WTC11 (cell line): ENCODE measurements around the gene MEF2D. TPM values are rescaled to one million over a fixed set of nuclear protein-coding genes. Genes with fewer than 3 reads are reported as not detected.

Experiments
- ATAC-seq: fragments of 200-7000 bp; cut with Tn5 transposase; 2 replicates; pipeline ENCODE4 v1.10.0; 2021; ENCODE audit warnings: mild to moderate bottlenecking, moderate library complexity
- CTCF ChIA-PET: fragments of 300-600 bp; sonication (Branson Sonifier 250); formaldehyde crosslinking; loops from one replicate; lab custom pipeline; 2021; ENCODE audit warnings: antibody characterized with exemption; lab: Charles Lee
- POLR2A ChIA-PET: fragments of 350-600 bp; sonication (Branson Sonifier 250); formaldehyde crosslinking; loops from one replicate; lab custom pipeline; 2021; ENCODE audit warnings: antibody characterized with exemption; lab: Charles Lee
- DNase-seq: peaks from one replicate; pipeline ENCODE4 v3.0.0; 2021; ENCODE audit warnings: low spot score
- H3K27ac Mint-ChIP-seq: 2 replicates; pipeline ENCODE4 v1.8.0; 2021; ENCODE audit warnings: mixed read lengths
- H3K27me3 Mint-ChIP-seq: 2 replicates; pipeline ENCODE4 v1.8.0; 2021; ENCODE audit warnings: low read depth, mild to moderate bottlenecking, moderate library complexity, mixed read lengths
- H3K36me3 Mint-ChIP-seq: 2 replicates; pipeline ENCODE4 v1.8.0; 2021; ENCODE audit warnings: mixed read lengths
- H3K4me1 Mint-ChIP-seq: 2 replicates; pipeline ENCODE4 v1.8.0; 2022; ENCODE audit warnings: mixed read lengths
- H3K4me3 Mint-ChIP-seq: 2 replicates; pipeline ENCODE4 v1.8.0; 2021; ENCODE audit warnings: mild to moderate bottlenecking, moderate library complexity, mixed read lengths
- H3K9me3 Mint-ChIP-seq: 2 replicates; pipeline ENCODE4 v1.8.0; 2021; ENCODE audit warnings: mixed read lengths
- FOXP1 ChIP-seq: sonication (generic); formaldehyde crosslinking; IDR thresholded peaks from 2 replicates; pipeline ENCODE4 v1.8.0; 2022; ENCODE audit warnings: missing genetic modification reagents, mild to moderate bottlenecking, moderate library complexity, borderline replicate concordance
- GRHL2 ChIP-seq: fragments of 250-450 bp; sonication (Bioruptor Pico); IDR thresholded peaks from 2 replicates; pipeline ENCODE4 v1.8.0; 2022; ENCODE audit warnings: mild to moderate bottlenecking, moderate library complexity; ENCODE audit not compliant: insufficient replicate concordance, severe bottlenecking
- MXD4 ChIP-seq: fragments of 250-450 bp; sonication (Bioruptor Pico); IDR thresholded peaks from 2 replicates; pipeline ENCODE4 v1.8.0; 2021; ENCODE audit warnings: mild to moderate bottlenecking, moderate library complexity, borderline replicate concordance
- NFATC4 ChIP-seq: fragments of 250-450 bp; sonication (Bioruptor Pico); IDR thresholded peaks from 2 replicates; pipeline ENCODE4 v1.9.0; 2021; ENCODE audit warnings: mild to moderate bottlenecking
- NFE2L1 ChIP-seq: sonication (generic); formaldehyde crosslinking; IDR thresholded peaks from 2 replicates; pipeline ENCODE4 v1.8.1; 2023; ENCODE audit warnings: missing genetic modification reagents
- NR3C1 ChIP-seq: sonication (generic); formaldehyde crosslinking; conservative IDR thresholded peaks from 2 replicates; pipeline ENCODE4 v1.8.1; 2023; ENCODE audit warnings: low read depth, mild to moderate bottlenecking, missing genetic modification reagents
- SMAD3 ChIP-seq: sonication (generic); formaldehyde crosslinking; IDR thresholded peaks from 2 replicates; pipeline ENCODE4 v1.8.0; 2022; ENCODE audit warnings: missing genetic modification reagents, mild to moderate bottlenecking, borderline replicate concordance
- TEAD1 ChIP-seq: sonication (generic); formaldehyde crosslinking; IDR thresholded peaks from 2 replicates; pipeline ENCODE4 v1.8.0; 2022; ENCODE audit warnings: mild to moderate bottlenecking, missing genetic modification reagents
- TP53 ChIP-seq: sonication (generic); formaldehyde crosslinking; IDR thresholded peaks from 2 replicates; pipeline ENCODE4 v1.8.1; 2023; ENCODE audit warnings: mild to moderate bottlenecking, missing genetic modification reagents
- ZNF219 ChIP-seq: sonication (generic); formaldehyde crosslinking; IDR thresholded peaks from 2 replicates; pipeline ENCODE4 v1.8.0; 2023; ENCODE audit warnings: missing genetic modification reagents, mild to moderate bottlenecking, borderline replicate concordance
- ZSCAN18 ChIP-seq: fragments of 250-450 bp; sonication (Bioruptor Pico); IDR thresholded peaks from 2 replicates; pipeline ENCODE4 v2.1.2; 2022; ENCODE audit warnings: mild to moderate bottlenecking, moderate library complexity
- total RNA-seq: library from RNA; stranded (reverse); gene quantifications from 3 replicates; pipeline ENCODE4 v1.2.3, GENCODE V29; 2021
- TF ChIP-seq, protein P1 (sequence below): sonication (generic); formaldehyde crosslinking; IDR thresholded peaks from 2 replicates; pipeline ENCODE4 v1.8.0; 2022; ENCODE audit warnings: missing genetic modification reagents
- TF ChIP-seq, protein P2 (sequence below): fragments of 250-450 bp; sonication (Bioruptor Pico); IDR thresholded peaks from 2 replicates; pipeline ENCODE4 v1.8.0; 2021; ENCODE audit warnings: mild to moderate bottlenecking
- TF ChIP-seq, protein P3 (sequence below): sonication (generic); formaldehyde crosslinking; IDR thresholded peaks from 2 replicates; pipeline ENCODE4 v1.8.1; 2023; ENCODE audit warnings: mild to moderate bottlenecking, missing genetic modification reagents, moderate library complexity
- TF ChIP-seq, protein P4 (sequence below): fragments of 250-450 bp; sonication (Bioruptor Pico); IDR thresholded peaks from 2 replicates; pipeline ENCODE4 v1.9.0; 2021; ENCODE audit warnings: mild to moderate bottlenecking, borderline replicate concordance
- TF ChIP-seq, protein P5 (sequence below): sonication (generic); formaldehyde crosslinking; conservative IDR thresholded peaks from 2 replicates; pipeline ENCODE4 v1.8.1; 2022; ENCODE audit warnings: mild to moderate bottlenecking, missing genetic modification reagents
- TF ChIP-seq, protein P6 (sequence below): sonication (generic); formaldehyde crosslinking; IDR thresholded peaks from 2 replicates; pipeline ENCODE4 v1.8.1; 2022; ENCODE audit warnings: mild to moderate bottlenecking, moderate library complexity, missing genetic modification reagents
- TF ChIP-seq, protein P7 (sequence below): sonication (generic); formaldehyde crosslinking; IDR thresholded peaks from 2 replicates; pipeline ENCODE4 v1.8.0; 2022; ENCODE audit warnings: mild to moderate bottlenecking, missing genetic modification reagents

Gene MEF2D
- total RNA-seq, 1 experiment from 2014 or later: 24.1 TPM

DNA sequence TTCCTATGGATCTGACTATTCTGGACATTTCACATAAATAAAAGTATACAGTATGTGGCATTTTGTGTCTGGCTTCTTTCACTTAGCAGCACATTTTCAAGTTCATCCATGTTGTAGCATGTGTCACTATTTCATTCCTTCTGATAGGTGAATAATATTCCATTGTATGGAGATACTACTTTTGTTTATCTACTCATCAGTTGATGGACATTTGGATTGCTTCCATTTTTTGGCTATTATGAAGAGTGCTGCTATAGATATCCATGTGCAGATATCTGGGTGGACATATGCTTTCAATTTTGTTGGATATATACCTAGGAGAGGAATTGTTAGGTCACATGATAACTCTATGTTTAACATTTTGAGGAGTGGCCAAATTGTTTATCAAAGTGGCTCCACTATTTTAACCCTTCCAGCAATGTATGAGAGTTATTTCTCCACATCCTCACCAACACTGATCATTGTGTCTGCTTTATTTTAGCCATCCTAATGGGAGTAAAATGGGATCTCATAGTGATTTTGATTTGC lies 21.9 kb upstream of the MEF2D start:
- no peak overlapping the region for H3K4me3 Mint-ChIP-seq
- H3K4me1 Mint-ChIP-seq: peaks cover 23% of the 10 kb centered on the region
- peaks cover 7% of the 10 kb centered on the region for H3K36me3 Mint-ChIP-seq
- ATAC-seq (no peak), DNase-seq (no peak)
- H3K27ac Mint-ChIP-seq: no peak overlapping the region
- no peaks in the 10 kb centered on the region for H3K9me3 Mint-ChIP-seq
- 0 out of 2 replicates have a peak, but pooled peaks cover 4% of the 10 kb centered on the region for H3K27me3 Mint-ChIP-seq
- CTCF ChIA-PET: interaction anchor here (3.6 kb wide), 1 partner anchor 42 kb away, joined by 17 read pairs; no protein-coding TSS in a partner anchor
- POLR2A ChIA-PET: no interaction called here
- TF ChIP-seq, protein P1, sequence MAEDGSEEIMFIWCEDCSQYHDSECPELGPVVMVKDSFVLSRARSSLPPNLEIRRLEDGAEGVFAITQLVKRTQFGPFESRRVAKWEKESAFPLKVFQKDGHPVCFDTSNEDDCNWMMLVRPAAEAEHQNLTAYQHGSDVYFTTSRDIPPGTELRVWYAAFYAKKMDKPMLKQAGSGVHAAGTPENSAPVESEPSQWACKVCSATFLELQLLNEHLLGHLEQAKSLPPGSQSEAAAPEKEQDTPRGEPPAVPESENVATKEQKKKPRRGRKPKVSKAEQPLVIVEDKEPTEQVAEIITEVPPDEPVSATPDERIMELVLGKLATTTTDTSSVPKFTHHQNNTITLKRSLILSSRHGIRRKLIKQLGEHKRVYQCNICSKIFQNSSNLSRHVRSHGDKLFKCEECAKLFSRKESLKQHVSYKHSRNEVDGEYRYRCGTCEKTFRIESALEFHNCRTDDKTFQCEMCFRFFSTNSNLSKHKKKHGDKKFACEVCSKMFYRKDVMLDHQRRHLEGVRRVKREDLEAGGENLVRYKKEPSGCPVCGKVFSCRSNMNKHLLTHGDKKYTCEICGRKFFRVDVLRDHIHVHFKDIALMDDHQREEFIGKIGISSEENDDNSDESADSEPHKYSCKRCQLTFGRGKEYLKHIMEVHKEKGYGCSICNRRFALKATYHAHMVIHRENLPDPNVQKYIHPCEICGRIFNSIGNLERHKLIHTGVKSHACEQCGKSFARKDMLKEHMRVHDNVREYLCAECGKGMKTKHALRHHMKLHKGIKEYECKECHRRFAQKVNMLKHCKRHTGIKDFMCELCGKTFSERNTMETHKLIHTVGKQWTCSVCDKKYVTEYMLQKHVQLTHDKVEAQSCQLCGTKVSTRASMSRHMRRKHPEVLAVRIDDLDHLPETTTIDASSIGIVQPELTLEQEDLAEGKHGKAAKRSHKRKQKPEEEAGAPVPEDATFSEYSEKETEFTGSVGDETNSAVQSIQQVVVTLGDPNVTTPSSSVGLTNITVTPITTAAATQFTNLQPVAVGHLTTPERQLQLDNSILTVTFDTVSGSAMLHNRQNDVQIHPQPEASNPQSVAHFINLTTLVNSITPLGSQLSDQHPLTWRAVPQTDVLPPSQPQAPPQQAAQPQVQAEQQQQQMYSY (CRISPR knock-in tag): no peak
- TF ChIP-seq GRHL2 (CRISPR knock-in tag) (no peak), ZNF219 (CRISPR knock-in tag) (no peak), MXD4 (no peak), TEAD1 (no peak), NR3C1 (CRISPR knock-in tag) (no peak)
- TF ChIP-seq, protein P2, sequence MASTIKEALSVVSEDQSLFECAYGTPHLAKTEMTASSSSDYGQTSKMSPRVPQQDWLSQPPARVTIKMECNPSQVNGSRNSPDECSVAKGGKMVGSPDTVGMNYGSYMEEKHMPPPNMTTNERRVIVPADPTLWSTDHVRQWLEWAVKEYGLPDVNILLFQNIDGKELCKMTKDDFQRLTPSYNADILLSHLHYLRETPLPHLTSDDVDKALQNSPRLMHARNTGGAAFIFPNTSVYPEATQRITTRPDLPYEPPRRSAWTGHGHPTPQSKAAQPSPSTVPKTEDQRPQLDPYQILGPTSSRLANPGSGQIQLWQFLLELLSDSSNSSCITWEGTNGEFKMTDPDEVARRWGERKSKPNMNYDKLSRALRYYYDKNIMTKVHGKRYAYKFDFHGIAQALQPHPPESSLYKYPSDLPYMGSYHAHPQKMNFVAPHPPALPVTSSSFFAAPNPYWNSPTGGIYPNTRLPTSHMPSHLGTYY (CRISPR knock-in tag): no peak
- TF ChIP-seq, protein P3, sequence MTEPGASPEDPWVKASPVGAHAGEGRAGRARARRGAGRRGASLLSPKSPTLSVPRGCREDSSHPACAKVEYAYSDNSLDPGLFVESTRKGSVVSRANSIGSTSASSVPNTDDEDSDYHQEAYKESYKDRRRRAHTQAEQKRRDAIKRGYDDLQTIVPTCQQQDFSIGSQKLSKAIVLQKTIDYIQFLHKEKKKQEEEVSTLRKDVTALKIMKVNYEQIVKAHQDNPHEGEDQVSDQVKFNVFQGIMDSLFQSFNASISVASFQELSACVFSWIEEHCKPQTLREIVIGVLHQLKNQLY (CRISPR knock-in tag): no peak
- TF ChIP-seq, protein P4, sequence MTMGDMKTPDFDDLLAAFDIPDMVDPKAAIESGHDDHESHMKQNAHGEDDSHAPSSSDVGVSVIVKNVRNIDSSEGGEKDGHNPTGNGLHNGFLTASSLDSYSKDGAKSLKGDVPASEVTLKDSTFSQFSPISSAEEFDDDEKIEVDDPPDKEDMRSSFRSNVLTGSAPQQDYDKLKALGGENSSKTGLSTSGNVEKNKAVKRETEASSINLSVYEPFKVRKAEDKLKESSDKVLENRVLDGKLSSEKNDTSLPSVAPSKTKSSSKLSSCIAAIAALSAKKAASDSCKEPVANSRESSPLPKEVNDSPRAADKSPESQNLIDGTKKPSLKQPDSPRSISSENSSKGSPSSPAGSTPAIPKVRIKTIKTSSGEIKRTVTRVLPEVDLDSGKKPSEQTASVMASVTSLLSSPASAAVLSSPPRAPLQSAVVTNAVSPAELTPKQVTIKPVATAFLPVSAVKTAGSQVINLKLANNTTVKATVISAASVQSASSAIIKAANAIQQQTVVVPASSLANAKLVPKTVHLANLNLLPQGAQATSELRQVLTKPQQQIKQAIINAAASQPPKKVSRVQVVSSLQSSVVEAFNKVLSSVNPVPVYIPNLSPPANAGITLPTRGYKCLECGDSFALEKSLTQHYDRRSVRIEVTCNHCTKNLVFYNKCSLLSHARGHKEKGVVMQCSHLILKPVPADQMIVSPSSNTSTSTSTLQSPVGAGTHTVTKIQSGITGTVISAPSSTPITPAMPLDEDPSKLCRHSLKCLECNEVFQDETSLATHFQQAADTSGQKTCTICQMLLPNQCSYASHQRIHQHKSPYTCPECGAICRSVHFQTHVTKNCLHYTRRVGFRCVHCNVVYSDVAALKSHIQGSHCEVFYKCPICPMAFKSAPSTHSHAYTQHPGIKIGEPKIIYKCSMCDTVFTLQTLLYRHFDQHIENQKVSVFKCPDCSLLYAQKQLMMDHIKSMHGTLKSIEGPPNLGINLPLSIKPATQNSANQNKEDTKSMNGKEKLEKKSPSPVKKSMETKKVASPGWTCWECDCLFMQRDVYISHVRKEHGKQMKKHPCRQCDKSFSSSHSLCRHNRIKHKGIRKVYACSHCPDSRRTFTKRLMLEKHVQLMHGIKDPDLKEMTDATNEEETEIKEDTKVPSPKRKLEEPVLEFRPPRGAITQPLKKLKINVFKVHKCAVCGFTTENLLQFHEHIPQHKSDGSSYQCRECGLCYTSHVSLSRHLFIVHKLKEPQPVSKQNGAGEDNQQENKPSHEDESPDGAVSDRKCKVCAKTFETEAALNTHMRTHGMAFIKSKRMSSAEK (CRISPR knock-in tag): no peak
- TF ChIP-seq, protein P5, sequence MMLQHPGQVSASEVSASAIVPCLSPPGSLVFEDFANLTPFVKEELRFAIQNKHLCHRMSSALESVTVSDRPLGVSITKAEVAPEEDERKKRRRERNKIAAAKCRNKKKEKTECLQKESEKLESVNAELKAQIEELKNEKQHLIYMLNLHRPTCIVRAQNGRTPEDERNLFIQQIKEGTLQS (CRISPR knock-in tag): no peak

- no peak for DNase-seq
- Mint-ChIP-seq H3K9me3 (no peaks in the 10 kb centered on the region), H3K27ac (no peak overlapping the region), H3K27me3 (0 out of 2 replicates have a peak, but pooled peaks cover 4% of the 10 kb centered on the region), H3K4me3 (no peak overlapping the region), H3K4me1 (no peaks in the 10 kb centered on the region), H3K36me3 (no peaks in the 10 kb centered on the region)
- ChIA-PET POLR2A (no interaction called here), CTCF (interaction anchor here (1.1 to 2.2 kb wide), 3 partner anchors 17 to 109 kb away, joined by 3 to 17 read pairs (median 5); no protein-coding TSS in a partner anchor)
- ATAC-seq: no peak
- TF ChIP-seq, protein P6, sequence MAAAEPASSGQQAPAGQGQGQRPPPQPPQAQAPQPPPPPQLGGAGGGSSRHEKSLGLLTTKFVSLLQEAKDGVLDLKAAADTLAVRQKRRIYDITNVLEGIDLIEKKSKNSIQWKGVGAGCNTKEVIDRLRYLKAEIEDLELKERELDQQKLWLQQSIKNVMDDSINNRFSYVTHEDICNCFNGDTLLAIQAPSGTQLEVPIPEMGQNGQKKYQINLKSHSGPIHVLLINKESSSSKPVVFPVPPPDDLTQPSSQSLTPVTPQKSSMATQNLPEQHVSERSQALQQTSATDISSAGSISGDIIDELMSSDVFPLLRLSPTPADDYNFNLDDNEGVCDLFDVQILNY (CRISPR knock-in tag): no peak
- TF ChIP-seq ZSCAN18 (CRISPR knock-in tag): no peak
- TF ChIP-seq SMAD3: no peak
- TF ChIP-seq FOXP1: no peak
- TF ChIP-seq NFATC4: no peak
- TF ChIP-seq TP53 (CRISPR knock-in tag): no peak
- TF ChIP-seq, protein P7, sequence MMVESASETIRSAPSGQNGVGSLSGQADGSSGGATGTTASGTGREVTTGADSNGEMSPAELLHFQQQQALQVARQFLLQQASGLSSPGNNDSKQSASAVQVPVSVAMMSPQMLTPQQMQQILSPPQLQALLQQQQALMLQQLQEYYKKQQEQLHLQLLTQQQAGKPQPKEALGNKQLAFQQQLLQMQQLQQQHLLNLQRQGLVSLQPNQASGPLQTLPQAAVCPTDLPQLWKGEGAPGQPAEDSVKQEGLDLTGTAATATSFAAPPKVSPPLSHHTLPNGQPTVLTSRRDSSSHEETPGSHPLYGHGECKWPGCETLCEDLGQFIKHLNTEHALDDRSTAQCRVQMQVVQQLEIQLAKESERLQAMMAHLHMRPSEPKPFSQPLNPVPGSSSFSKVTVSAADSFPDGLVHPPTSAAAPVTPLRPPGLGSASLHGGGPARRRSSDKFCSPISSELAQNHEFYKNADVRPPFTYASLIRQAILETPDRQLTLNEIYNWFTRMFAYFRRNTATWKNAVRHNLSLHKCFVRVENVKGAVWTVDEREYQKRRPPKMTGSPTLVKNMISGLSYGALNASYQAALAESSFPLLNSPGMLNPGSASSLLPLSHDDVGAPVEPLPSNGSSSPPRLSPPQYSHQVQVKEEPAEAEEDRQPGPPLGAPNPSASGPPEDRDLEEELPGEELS (CRISPR knock-in tag): no peak
- TF ChIP-seq NFE2L1: no peak
Observed at GRCh38 chr1:156517748-156518147, 17.2 kb upstream of the MEF2D start.
